Trophoblast cell (in vitro differentiated cells and primary cell): Measurements from ENCODE around the gene POU4F2.
"Not testable (repeated sequence)": the region's sequence is repeated elsewhere in the genome, so short reads cannot be mapped to it uniquely, and the experiment has no call there.

Experiments
- DNase-seq, 2 donors: peaks; one replicate each; pipeline ENCODE4 v3.0.0-alpha.2; 2016
- H2AFZ ChIP-seq: 2 replicates; pipeline ENCODE4 v1.6.1; 2013; ENCODE audit warnings: low read length, moderate library complexity, mild to moderate bottlenecking; ENCODE audit not compliant: insufficient read depth, poor library complexity
- H2AK5ac ChIP-seq: 2 replicates; pipeline ENCODE4 v1.6.1; 2013; ENCODE audit warnings: mild to moderate bottlenecking, low read length
- H2BK120ac ChIP-seq: 2 replicates; pipeline ENCODE4 v1.6.1; 2013; ENCODE audit warnings: low read length, mild to moderate bottlenecking, moderate library complexity; ENCODE audit not compliant: insufficient read depth, poor library complexity
- H2BK12ac ChIP-seq: 2 replicates; pipeline ENCODE4 v1.6.1; 2013; ENCODE audit warnings: mild to moderate bottlenecking, low read length, moderate library complexity
- H2BK5ac ChIP-seq: 2 replicates; pipeline ENCODE4 v1.6.1; 2013; ENCODE audit warnings: low read length, low read depth, moderate library complexity, mild to moderate bottlenecking; ENCODE audit not compliant: poor library complexity
- H3K14ac ChIP-seq: 2 replicates; pipeline ENCODE4 v1.6.1; 2013; ENCODE audit warnings: mild to moderate bottlenecking, low read length
- H3K18ac ChIP-seq: 2 replicates; pipeline ENCODE4 v1.6.1; 2013; ENCODE audit warnings: mild to moderate bottlenecking, low read length
- H3K23ac ChIP-seq: 2 replicates; pipeline ENCODE4 v1.6.1; 2013; ENCODE audit warnings: low read length
- H3K27ac ChIP-seq: 2 replicates; pipeline ENCODE4 v1.5.1; 2013; ENCODE audit warnings: low read depth, mild to moderate bottlenecking, inconsistent platforms, low read length, moderate library complexity
- H3K27me3 ChIP-seq: 2 replicates; pipeline ENCODE4 v1.6.1; 2013; ENCODE audit warnings: inconsistent platforms, mild to moderate bottlenecking, low read length, moderate library complexity; ENCODE audit not compliant: insufficient read depth
- H3K36me3 ChIP-seq, 2 experiments: 1 replicate in 1 of 2; 2 replicates in 1 of 2; pipeline ENCODE4 v1.6.1; 2013; ENCODE audit warnings: low read length in 2 of 2, mild to moderate bottlenecking in 2 of 2, moderate library complexity in 1 of 2; ENCODE audit not compliant: insufficient read depth in 2 of 2, control insufficient read depth in 1 of 2
- H3K4ac ChIP-seq: 2 replicates; pipeline ENCODE4 v1.6.1; 2013; ENCODE audit warnings: low read depth, mild to moderate bottlenecking, low read length, moderate library complexity
- H3K4me1 ChIP-seq, 2 experiments: 1 replicate in 1 of 2; 2 replicates in 1 of 2; pipeline ENCODE4 v1.6.1; 2013; ENCODE audit warnings: low read length in 2 of 2, mild to moderate bottlenecking in 2 of 2, moderate library complexity in 1 of 2; ENCODE audit not compliant: insufficient read depth in 2 of 2, control insufficient read depth in 1 of 2
- H3K4me2 ChIP-seq: 2 replicates; pipeline ENCODE4 v1.6.1; 2013; ENCODE audit warnings: inconsistent platforms, mild to moderate bottlenecking, low read length, moderate library complexity
- H3K4me3 ChIP-seq: 2 replicates; pipeline ENCODE4 v1.5.1; 2013; ENCODE audit warnings: mild to moderate bottlenecking, low read depth, low read length, inconsistent platforms
- H3K79me1 ChIP-seq: one replicate; pipeline ENCODE4 v1.6.1; 2013; ENCODE audit warnings: low read length
- H3K79me2 ChIP-seq: 2 replicates; pipeline ENCODE4 v1.6.1; 2013; ENCODE audit warnings: low read length, mild to moderate bottlenecking; ENCODE audit not compliant: control insufficient read depth, insufficient read depth, poor library complexity
- H3K9ac ChIP-seq: 2 replicates; pipeline ENCODE4 v1.6.1; 2013; ENCODE audit warnings: mild to moderate bottlenecking, low read length
- H3K9me3 ChIP-seq: 2 replicates; pipeline ENCODE4 v1.6.1; 2013; ENCODE audit warnings: low read depth, mild to moderate bottlenecking, control low read depth, inconsistent platforms, low read length; ENCODE audit not compliant: insufficient read depth
- H4K12ac ChIP-seq: 2 replicates; pipeline ENCODE4 v1.6.1; 2013; ENCODE audit warnings: low read depth, mild to moderate bottlenecking, low read length, moderate library complexity
- H4K8ac ChIP-seq: 2 replicates; pipeline ENCODE4 v1.6.1; 2013; ENCODE audit warnings: low read depth, mild to moderate bottlenecking, low read length, moderate library complexity
- H4K91ac ChIP-seq: one replicate; pipeline ENCODE4 v1.6.1; 2013; ENCODE audit warnings: low read depth, mild to moderate bottlenecking, low read length, moderate library complexity
- WGBS: extraction: QIAGEN DNeasy Blood & Tissue Kit; methylation state at CpG from one replicate; pipeline ENCODE4 v1.1.7; 2013; ENCODE audit warnings: missing lambda C conversion rate; ENCODE audit not compliant: insufficient read length, insufficient coverage; ENCODE audit errors: extremely low coverage; 5-methylcytosine and 5-hydroxymethylcytosine counted together

Gene POU4F2

GRCh38 chr4:146655521-146655856 lies 16.8 kb downstream of the POU4F2 start:
- H3K4ac ChIP-seq = no peak overlapping the region
- H3K79me2 ChIP-seq = no peaks in the 10 kb centered on the region
- H4K12ac ChIP-seq = no peak overlapping the region
- no peak overlapping the region for H2AK5ac ChIP-seq
- no peak overlapping the region for H3K18ac ChIP-seq
- no peaks in the 10 kb centered on the region for H3K79me1 ChIP-seq
- H4K8ac ChIP-seq = no peak overlapping the region
- H4K91ac ChIP-seq = no peak overlapping the region
- H3K14ac ChIP-seq = no peak overlapping the region
- no peak overlapping the region for H3K9ac ChIP-seq
- H3K27me3 ChIP-seq = peaks cover 25% of the 10 kb centered on the region
- H3K23ac ChIP-seq = no peak overlapping the region
- peak overlapping the region; percentile 20 for H2AFZ ChIP-seq
- no peak overlapping the region for H2BK5ac ChIP-seq
- no peak overlapping the region for H3K27ac ChIP-seq
- no CpG with 5 or more reads among the region's 9 CpGs for WGBS
- no peaks in the 10 kb centered on the region for H3K9me3 ChIP-seq
- H2BK120ac ChIP-seq = no peak overlapping the region
- H3K4me1 ChIP-seq = peaks cover 0 to 2% of the 10 kb centered on the region in 2 experiments
- no peak overlapping the region for H2BK12ac ChIP-seq
- no peaks in the 10 kb centered on the region for H3K36me3 ChIP-seq
- no peak for DNase-seq
- peak overlapping the region; percentile 50 for H3K4me3 ChIP-seq
- H3K4me2 ChIP-seq = peak overlapping the region; percentile 87

GRCh38 chr4:146661367-146661766 lies 22.7 kb downstream of the POU4F2 start:
- no peak overlapping the region for H3K4me2 ChIP-seq
- H2BK5ac ChIP-seq = no peak overlapping the region
- no peak overlapping the region for H4K91ac ChIP-seq
- no peak overlapping the region for H3K18ac ChIP-seq
- H3K9me3 ChIP-seq = no peaks in the 10 kb centered on the region
- no peak overlapping the region for H3K4me3 ChIP-seq
- H3K23ac ChIP-seq = no peak overlapping the region
- H3K4me1 ChIP-seq = no peaks in the 10 kb centered on the region
- H2BK12ac ChIP-seq = no peak overlapping the region
- H3K79me2 ChIP-seq = no peaks in the 10 kb centered on the region
- no peak overlapping the region for H4K12ac ChIP-seq
- no peak overlapping the region for H3K4ac ChIP-seq
- no peak overlapping the region for H2AK5ac ChIP-seq
- H3K27ac ChIP-seq = no peak overlapping the region
- no peak overlapping the region for H3K9ac ChIP-seq
- H3K79me1 ChIP-seq = no peaks in the 10 kb centered on the region
- WGBS = no CpG with 5 or more reads among the region's 4 CpGs
- H3K14ac ChIP-seq = no peak overlapping the region
- H3K27me3 ChIP-seq = no peaks in the 10 kb centered on the region
- H2BK120ac ChIP-seq = no peak overlapping the region
- no peak overlapping the region for H2AFZ ChIP-seq
- DNase-seq = no peak
- no peak overlapping the region for H4K8ac ChIP-seq
- H3K36me3 ChIP-seq = no peaks in the 10 kb centered on the region

- not testable (repeated sequence) for H3K4me3 ChIP-seq, H2AK5ac ChIP-seq, H3K23ac ChIP-seq, H3K9me3 ChIP-seq, H4K91ac ChIP-seq, H3K27me3 ChIP-seq, H2BK5ac ChIP-seq, H3K4me1 ChIP-seq, H3K9ac ChIP-seq, H3K18ac ChIP-seq, H3K27ac ChIP-seq, H3K79me1 ChIP-seq, H3K4me2 ChIP-seq, H3K36me3 ChIP-seq, H2BK120ac ChIP-seq, H4K12ac ChIP-seq, H3K14ac ChIP-seq, H3K79me2 ChIP-seq, H2AFZ ChIP-seq, DNase-seq, H2BK12ac ChIP-seq, H4K8ac ChIP-seq, H3K4ac ChIP-seq
- no CpG with 5 or more reads among the region's 6 CpGs for WGBS
These were observed 25.2 kb downstream of the POU4F2 start for GRCh38 chr4:146663968-146664311.

GRCh38 chr4:146674829-146675570 lies 36.3 kb downstream of the POU4F2 start:
- H3K27ac ChIP-seq = no peak overlapping the region
- no peak overlapping the region for H2BK12ac ChIP-seq
- H2BK5ac ChIP-seq = no peak overlapping the region
- H3K9ac ChIP-seq = no peak overlapping the region
- no peak overlapping the region for H2AK5ac ChIP-seq
- no peak overlapping the region for H4K91ac ChIP-seq
- no peak overlapping the region for H3K4ac ChIP-seq
- H3K4me3 ChIP-seq = no peak overlapping the region
- H2AFZ ChIP-seq = no peak overlapping the region
- no peaks in the 10 kb centered on the region for H3K9me3 ChIP-seq
- no CpG with 5 or more reads among the region's 2 CpGs for WGBS
- no peaks in the 10 kb centered on the region for H3K27me3 ChIP-seq
- H3K23ac ChIP-seq = no peak overlapping the region
- no peaks in the 10 kb centered on the region for H3K79me1 ChIP-seq
- H3K4me2 ChIP-seq = no peak overlapping the region
- H4K12ac ChIP-seq = no peak overlapping the region
- no peak overlapping the region for H4K8ac ChIP-seq
- H2BK120ac ChIP-seq = no peak overlapping the region
- no peaks in the 10 kb centered on the region for H3K79me2 ChIP-seq
- H3K18ac ChIP-seq = no peak overlapping the region
- no peaks in the 10 kb centered on the region for H3K4me1 ChIP-seq
- no peaks in the 10 kb centered on the region for H3K36me3 ChIP-seq
- H3K14ac ChIP-seq = no peak overlapping the region
- DNase-seq = no peak
